ENCODE measurements around the gene TMEM52.

Gene TMEM52

GRCh38 chr1:1926346-1926811 lies 7.3 kb upstream of the TMEM52 start:
- no peak for DNase-seq

GRCh38 chr1:1925437-1926345 lies 6.6 kb upstream of the TMEM52 start:
- peak; percentile 30 for DNase-seq

GRCh38 chr1:1924849-1925248 lies 5.8 kb upstream of the TMEM52 start:
- DNase-seq, result no peak

- DNase-seq, result no peak
Observed at GRCh38 chr1:1924386-1924785, 5.3 kb upstream of the TMEM52 start.

GRCh38 chr1:1922956-1923833 lies 4.1 kb upstream of the TMEM52 start:
- no peak for DNase-seq

- DNase-seq, result no peak
Observed at GRCh38 chr1:1922702-1922955, 3.5 kb upstream of the TMEM52 start.

GRCh38 chr1:1921901-1922701 lies 3.0 kb upstream of the TMEM52 start:
- DNase-seq, result no peak

GRCh38 chr1:1921459-1921862 lies 2.4 kb upstream of the TMEM52 start:
- DNase-seq, result no peak

- DNase-seq, result no peak
Observed at GRCh38 chr1:1920608-1921458, 1.8 kb upstream of the TMEM52 start.

- no peak for DNase-seq
Observed at GRCh38 chr1:1920057-1920607, 1.1 kb upstream of the TMEM52 start.

- peak; percentile 97 for DNase-seq
Observed at GRCh38 chr1:1919304-1920056, 401 bp upstream of the TMEM52 start.

- no peak for DNase-seq
Observed at GRCh38 chr1:1917995-1918900, 831 bp downstream of the TMEM52 start.

GRCh38 chr1:1917304-1917976 lies 1.6 kb downstream of the TMEM52 start:
- DNase-seq, result no peak

GRCh38 chr1:1916851-1917251 lies 2.2 kb downstream of the TMEM52 start:
- DNase-seq, result no peak

GRCh38 chr1:1915911-1916840 lies 2.9 kb downstream of the TMEM52 start:
- DNase-seq, result peak; percentile 28

- no peak for DNase-seq
Observed at GRCh38 chr1:1914971-1915692, 3.9 kb downstream of the TMEM52 start, which contains the start of gene CALML6. CALML6 (plus strand) TSS chr1:1915260; CDS start chr1:1915281, 21 bp downstream.

Data from DMS53 (cell line).